Ectodermal cell (in vitro differentiated cells): ENCODE results near the gene NOTCH2.
"Not testable (repeated sequence)": the region's sequence is repeated elsewhere in the genome, so short reads cannot be mapped to it uniquely, and the experiment has no call there.

Experiments
- H3K27ac ChIP-seq: 2 replicates; pipeline ENCODE4 v1.7.0; 2013; ENCODE audit warnings: mild to moderate bottlenecking, low read depth, low read length; ENCODE audit not compliant: insufficient read depth, poor library complexity, severe bottlenecking
- H3K27me3 ChIP-seq: 2 replicates; pipeline ENCODE4 v1.7.0; 2013; ENCODE audit warnings: mild to moderate bottlenecking, low read length; ENCODE audit not compliant: insufficient read depth, control insufficient read depth, poor library complexity, severe bottlenecking
- H3K36me3 ChIP-seq: one replicate; pipeline ENCODE4 v1.7.0; 2013; ENCODE audit warnings: low read length; ENCODE audit not compliant: control insufficient read depth, insufficient read depth
- H3K4me1 ChIP-seq: one replicate; pipeline ENCODE4 v1.7.0; 2013; ENCODE audit warnings: low read length; ENCODE audit not compliant: control insufficient read depth, insufficient read depth
- H3K4me3 ChIP-seq: 2 replicates; pipeline ENCODE4 v1.7.0; 2013; ENCODE audit warnings: low read depth, low read length, control low read depth; ENCODE audit not compliant: insufficient read depth
- H3K9me3 ChIP-seq: 2 replicates; pipeline ENCODE4 v1.7.0; 2013; ENCODE audit warnings: mild to moderate bottlenecking, low read length, moderate library complexity; ENCODE audit not compliant: control insufficient read depth
- WGBS, 2 experiments: methylation state at CpG; one replicate each; pipeline ENCODE4 v1.1.7; 2013; ENCODE audit warnings: missing lambda C conversion rate in 2 of 2; 5-methylcytosine and 5-hydroxymethylcytosine counted together

NOTCH2 gene

GRCh38 chr1:119988306-119989062 lies 81.0 kb downstream of the NOTCH2 start:
- H3K4me1 ChIP-seq = no peaks in the 10 kb centered on the region
- no peak overlapping the region for H3K27ac ChIP-seq
- WGBS, 2 experiments = 96 to 100% methylated on average over 2 of the region's 2 CpGs
- H3K9me3 ChIP-seq = no peaks in the 10 kb centered on the region
- H3K36me3 ChIP-seq = peaks cover 8% of the 10 kb centered on the region
- H3K27me3 ChIP-seq = no peaks in the 10 kb centered on the region
- no peak overlapping the region for H3K4me3 ChIP-seq

- no peak overlapping the region for H3K27ac ChIP-seq
- no peaks in the 10 kb centered on the region for H3K27me3 ChIP-seq
- no peaks in the 10 kb centered on the region for H3K4me1 ChIP-seq
- peaks cover 8% of the 10 kb centered on the region for H3K36me3 ChIP-seq
- H3K4me3 ChIP-seq = no peak overlapping the region
- no peaks in the 10 kb centered on the region for H3K9me3 ChIP-seq
- WGBS, 2 experiments = 86 to 93% methylated on average over 1 of the region's 1 CpG
Measured at GRCh38 chr1:119987686-119988085, 81.8 kb downstream of the NOTCH2 start.

GRCh38 chr1:119987112-119987511 lies 82.3 kb downstream of the NOTCH2 start:
- no peaks in the 10 kb centered on the region for H3K9me3 ChIP-seq
- WGBS, 2 experiments = 94 to 97% methylated on average over 2 of the region's 2 CpGs
- no peak overlapping the region for H3K27ac ChIP-seq
- no peak overlapping the region for H3K4me3 ChIP-seq
- H3K27me3 ChIP-seq = no peaks in the 10 kb centered on the region
- H3K4me1 ChIP-seq = no peaks in the 10 kb centered on the region
- peaks cover 8% of the 10 kb centered on the region for H3K36me3 ChIP-seq

- Histone ChIP-seq H3K36me3 (peaks cover 8% of the 10 kb centered on the region), H3K4me3 (no peak overlapping the region), H3K27ac (no peak overlapping the region), H3K27me3 (no peaks in the 10 kb centered on the region), H3K4me1 (no peaks in the 10 kb centered on the region), H3K9me3 (no peaks in the 10 kb centered on the region)
- WGBS, 2 experiments = 92 to 96% methylated on average over 2 to 3 of the region's 3 CpGs
Measured at GRCh38 chr1:119986007-119986497, 83.4 kb downstream of the NOTCH2 start.

- no peaks in the 10 kb centered on the region for H3K27me3 ChIP-seq
- WGBS, 2 experiments = 88 to 100% methylated on average over 1 of the region's 1 CpG
- H3K4me1 ChIP-seq = no peaks in the 10 kb centered on the region
- no peaks in the 10 kb centered on the region for H3K9me3 ChIP-seq
- no peak overlapping the region for H3K27ac ChIP-seq
- peaks cover 8% of the 10 kb centered on the region for H3K36me3 ChIP-seq
- H3K4me3 ChIP-seq = no peak overlapping the region
Measured at GRCh38 chr1:119984771-119985170, 84.7 kb downstream of the NOTCH2 start.

GRCh38 chr1:119981986-119982815 lies 87.3 kb downstream of the NOTCH2 start:
- H3K9me3 ChIP-seq = no peaks in the 10 kb centered on the region
- peaks cover 8% of the 10 kb centered on the region for H3K36me3 ChIP-seq
- no peaks in the 10 kb centered on the region for H3K4me1 ChIP-seq
- WGBS, 2 experiments = 89 to 100% methylated on average over 1 of the region's 1 CpG
- no peaks in the 10 kb centered on the region for H3K27me3 ChIP-seq
- H3K4me3 ChIP-seq = no peak overlapping the region
- no peak overlapping the region for H3K27ac ChIP-seq

- no peaks in the 10 kb centered on the region for H3K27me3 ChIP-seq
- WGBS, 2 experiments = 88 to 95% methylated on average over 5 of the region's 5 CpGs
- no peak overlapping the region for H3K4me3 ChIP-seq
- no peaks in the 10 kb centered on the region for H3K4me1 ChIP-seq
- peaks cover under 1% of the 10 kb centered on the region for H3K36me3 ChIP-seq
- H3K27ac ChIP-seq = no peak overlapping the region
- H3K9me3 ChIP-seq = no peaks in the 10 kb centered on the region
Measured at GRCh38 chr1:119981496-119981895, 88.0 kb downstream of the NOTCH2 start.

- Histone ChIP-seq H3K27ac (no peak overlapping the region), H3K4me3 (no peak overlapping the region), H3K4me1 (no peaks in the 10 kb centered on the region), H3K27me3 (no peaks in the 10 kb centered on the region), H3K36me3 (no peaks in the 10 kb centered on the region), H3K9me3 (no peaks in the 10 kb centered on the region)
- 94 to 95% methylated on average over 4 of the region's 4 CpGs for WGBS, 2 experiments
Measured at GRCh38 chr1:119978018-119978505, 91.4 kb downstream of the NOTCH2 start.

- H3K4me3 ChIP-seq, H3K27ac ChIP-seq, H3K9me3 ChIP-seq, H3K4me1 ChIP-seq, H3K27me3 ChIP-seq, H3K36me3 ChIP-seq: not testable (repeated sequence)
- WGBS, 2 experiments = 90 to 94% methylated on average over 2 to 3 of the region's 8 CpGs
Measured at GRCh38 chr1:119977113-119977736, 92.2 kb downstream of the NOTCH2 start.
